GM21619 (cell line): ENCODE data around the gene APEH.

Experiments
- ATAC-seq: cut with Tn5 transposase; IDR thresholded peaks from one replicate; pipeline ENCODE4 v1.9.1; 2021; ENCODE audit not compliant: unreplicated experiment

APEH gene

DNA sequence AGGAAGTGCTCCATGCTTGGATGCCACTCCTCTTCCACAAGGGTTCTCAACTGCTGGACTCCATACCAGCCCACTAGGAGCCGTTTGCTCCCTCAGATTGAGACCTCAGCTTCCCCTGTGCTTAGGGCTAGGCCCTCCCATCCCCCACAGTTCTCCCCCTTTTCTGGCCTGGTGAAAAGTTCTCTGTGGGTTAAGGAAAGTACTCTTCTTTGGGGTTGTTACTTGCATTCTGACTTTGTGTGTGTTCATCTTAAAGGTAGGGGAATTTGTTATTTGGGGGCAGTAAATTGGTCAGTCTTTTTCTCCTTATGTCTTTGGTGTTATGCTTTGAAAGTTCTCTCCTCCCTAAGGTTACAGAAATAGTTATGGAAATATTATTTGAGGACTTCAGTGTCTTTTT lies 24.0 kb upstream of the APEH start:
- ATAC-seq, result no peak

DNA sequence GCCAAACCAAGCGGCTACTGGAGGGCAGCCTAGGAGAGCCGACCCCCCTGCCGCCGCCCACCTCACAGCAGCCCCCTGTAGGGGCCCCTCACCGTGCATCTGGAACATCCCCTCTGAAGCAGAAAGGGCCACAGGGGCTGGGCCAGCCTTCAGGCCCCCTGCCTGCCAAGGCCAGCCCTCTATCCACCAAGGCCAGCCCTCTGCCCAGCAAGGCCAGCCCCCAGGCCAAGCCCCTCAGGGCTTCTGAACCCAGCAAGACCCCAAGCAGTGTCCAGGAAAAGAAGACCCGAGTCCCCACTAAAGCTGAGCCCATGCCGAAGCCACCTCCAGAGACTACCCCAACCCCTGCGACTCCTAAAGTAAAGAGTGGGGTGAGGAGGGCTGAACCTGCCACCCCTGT lies 23.5 kb upstream of the APEH start:
- ATAC-seq, result no peak

DNA sequence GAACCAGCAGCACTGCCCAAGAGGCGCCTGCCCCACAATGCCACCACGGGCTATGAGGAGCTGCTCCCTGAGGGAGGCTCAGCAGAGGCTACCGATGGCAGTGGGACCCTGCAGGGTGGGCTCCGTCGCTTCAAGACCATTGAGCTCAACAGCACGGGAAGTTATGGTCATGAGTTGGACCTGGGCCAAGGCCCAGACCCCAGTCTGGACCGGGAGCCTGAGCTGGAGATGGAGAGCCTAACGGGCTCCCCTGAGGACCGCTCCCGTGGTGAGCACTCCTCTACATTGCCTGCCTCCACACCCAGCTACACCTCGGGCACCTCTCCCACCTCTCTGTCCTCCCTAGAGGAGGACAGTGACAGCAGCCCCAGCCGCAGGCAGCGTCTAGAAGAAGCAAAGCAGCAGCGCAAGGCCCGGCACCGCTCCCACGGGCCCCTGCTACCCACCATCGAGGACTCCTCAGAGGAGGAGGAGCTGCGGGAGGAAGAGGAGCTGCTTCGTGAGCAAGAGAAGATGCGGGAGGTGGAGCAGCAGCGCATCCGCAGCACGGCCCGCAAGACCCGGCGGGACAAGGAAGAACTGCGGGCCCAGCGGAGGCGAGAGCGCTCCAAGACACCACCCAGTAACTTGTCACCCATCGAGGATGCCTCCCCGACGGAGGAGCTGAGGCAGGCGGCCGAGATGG lies 21.8 kb upstream of the APEH start:
- no peak for ATAC-seq

DNA sequence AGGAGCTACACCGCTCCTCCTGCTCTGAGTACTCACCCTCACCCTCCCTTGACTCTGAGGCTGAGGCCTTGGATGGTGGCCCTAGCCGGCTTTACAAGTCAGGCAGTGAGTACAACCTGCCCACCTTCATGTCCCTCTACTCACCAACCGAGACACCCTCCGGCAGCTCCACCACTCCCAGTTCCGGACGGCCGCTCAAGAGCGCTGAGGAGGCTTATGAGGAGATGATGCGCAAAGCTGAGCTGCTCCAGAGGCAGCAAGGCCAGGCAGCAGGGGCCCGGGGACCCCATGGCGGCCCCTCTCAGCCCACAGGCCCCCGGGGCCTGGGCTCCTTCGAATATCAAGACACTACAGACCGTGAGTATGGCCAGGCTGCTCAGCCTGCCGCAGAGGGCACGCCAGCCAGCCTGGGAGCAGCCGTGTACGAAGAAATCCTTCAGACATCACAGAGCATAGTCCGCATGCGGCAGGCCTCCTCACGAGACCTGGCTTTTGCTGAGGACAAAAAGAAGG lies 21.2 kb upstream of the APEH start:
- ATAC-seq, result no peak

DNA sequence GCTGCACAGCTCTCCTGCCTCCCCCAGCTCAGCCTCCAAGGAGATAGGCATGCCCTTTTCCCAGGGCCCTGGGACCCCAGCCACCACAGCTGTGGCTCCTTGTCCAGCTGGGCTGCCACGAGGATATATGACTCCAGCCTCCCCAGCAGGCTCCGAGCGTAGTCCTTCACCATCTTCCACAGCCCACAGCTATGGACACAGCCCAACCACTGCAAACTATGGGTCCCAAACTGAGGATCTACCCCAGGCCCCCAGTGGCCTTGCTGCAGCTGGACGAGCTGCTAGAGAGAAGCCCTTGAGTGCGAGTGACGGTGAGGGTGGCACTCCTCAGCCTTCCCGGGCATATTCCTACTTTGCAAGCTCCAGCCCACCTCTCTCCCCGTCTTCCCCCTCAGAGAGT lies 20.5 kb upstream of the APEH start:
- no peak for ATAC-seq

DNA sequence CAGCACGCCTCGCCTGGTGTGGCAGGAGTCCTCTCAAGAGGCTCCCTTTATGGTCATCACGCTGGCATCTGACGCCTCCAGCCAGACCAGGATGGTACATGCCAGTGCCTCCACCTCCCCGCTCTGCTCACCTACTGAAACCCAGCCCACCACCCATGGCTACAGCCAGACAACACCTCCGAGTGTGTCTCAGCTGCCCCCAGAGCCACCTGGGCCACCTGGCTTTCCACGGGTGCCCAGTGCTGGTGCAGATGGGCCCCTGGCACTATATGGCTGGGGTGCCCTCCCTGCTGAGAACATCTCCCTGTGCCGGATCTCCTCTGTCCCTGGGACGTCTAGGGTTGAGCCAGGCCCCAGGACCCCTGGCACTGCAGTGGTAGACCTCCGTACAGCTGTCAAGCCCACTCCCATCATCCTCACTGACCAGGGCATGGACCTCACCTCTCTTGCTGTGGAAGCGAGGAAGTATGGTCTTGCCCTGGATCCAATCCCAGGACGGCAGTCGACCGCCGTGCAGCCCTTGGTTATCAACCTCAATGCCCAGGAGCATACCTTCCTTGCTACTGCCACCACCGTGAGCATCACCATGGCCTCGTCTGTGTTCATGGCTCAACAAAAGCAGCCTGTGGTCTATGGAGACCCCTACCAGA lies 19.9 kb upstream of the APEH start:
- ATAC-seq, result no peak

DNA sequence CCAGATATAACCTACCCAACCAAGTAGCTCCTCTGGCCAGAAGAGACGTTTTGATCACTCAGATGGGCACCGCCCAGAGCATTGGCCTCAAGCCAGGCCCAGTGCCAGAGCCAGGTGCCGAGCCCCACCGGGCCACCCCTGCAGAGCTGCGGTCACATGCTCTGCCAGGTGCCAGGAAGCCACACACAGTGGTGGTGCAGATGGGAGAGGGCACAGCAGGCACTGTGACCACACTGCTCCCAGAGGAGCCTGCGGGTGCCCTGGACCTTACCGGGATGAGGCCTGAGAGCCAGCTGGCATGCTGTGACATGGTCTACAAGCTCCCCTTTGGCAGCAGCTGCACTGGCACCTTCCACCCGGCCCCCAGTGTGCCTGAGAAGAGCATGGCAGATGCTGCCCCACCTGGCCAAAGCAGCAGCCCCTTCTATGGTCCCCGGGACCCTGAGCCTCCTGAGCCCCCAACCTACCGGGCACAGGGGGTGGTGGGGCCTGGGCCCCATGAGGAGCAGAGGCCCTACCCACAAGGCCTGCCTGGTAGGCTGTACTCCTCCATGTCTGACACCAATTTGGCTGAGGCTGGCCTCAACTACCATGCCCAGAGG lies 19.1 kb upstream of the APEH start:
- no peak for ATAC-seq

DNA sequence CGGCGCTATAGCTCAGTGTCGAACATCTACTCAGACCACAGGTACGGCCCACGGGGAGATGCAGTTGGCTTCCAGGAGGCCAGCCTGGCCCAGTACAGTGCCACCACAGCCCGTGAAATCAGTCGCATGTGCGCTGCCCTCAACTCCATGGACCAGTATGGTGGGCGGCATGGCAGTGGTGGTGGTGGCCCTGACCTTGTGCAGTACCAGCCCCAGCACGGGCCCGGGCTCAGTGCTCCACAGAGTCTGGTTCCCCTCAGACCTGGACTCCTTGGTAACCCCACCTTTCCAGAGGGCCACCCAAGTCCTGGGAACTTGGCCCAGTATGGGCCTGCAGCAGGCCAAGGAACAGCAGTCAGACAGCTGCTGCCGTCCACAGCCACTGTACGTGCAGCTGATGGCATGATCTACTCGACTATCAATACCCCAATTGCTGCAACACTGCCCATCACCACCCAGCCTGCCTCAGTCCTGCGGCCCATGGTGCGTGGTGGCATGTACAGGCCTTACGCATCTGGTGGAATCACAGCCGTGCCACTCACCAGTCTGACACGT lies 18.3 kb upstream of the APEH start:
- no peak for ATAC-seq

DNA sequence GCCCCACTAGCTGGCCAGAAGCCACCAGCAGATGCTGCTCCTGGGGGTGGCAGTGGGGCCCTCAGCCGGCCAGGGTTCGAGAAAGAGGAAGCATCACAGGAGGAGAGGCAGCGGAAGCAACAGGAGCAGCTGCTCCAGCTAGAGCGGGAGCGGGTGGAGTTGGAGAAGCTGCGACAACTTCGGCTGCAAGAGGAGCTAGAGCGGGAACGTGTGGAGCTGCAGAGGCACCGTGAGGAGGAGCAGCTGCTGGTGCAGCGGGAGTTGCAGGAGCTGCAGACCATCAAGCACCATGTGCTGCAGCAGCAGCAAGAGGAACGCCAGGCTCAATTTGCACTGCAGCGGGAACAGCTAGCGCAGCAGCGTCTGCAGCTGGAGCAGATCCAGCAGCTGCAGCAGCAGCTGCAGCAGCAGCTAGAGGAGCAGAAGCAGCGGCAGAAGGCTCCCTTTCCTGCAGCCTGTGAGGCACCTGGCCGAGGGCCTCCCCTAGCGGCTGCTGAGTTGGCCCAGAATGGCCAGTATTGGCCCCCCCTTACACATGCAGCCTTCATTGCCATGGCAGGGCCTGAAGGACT lies 17.5 kb upstream of the APEH start:
- no peak for ATAC-seq

DNA sequence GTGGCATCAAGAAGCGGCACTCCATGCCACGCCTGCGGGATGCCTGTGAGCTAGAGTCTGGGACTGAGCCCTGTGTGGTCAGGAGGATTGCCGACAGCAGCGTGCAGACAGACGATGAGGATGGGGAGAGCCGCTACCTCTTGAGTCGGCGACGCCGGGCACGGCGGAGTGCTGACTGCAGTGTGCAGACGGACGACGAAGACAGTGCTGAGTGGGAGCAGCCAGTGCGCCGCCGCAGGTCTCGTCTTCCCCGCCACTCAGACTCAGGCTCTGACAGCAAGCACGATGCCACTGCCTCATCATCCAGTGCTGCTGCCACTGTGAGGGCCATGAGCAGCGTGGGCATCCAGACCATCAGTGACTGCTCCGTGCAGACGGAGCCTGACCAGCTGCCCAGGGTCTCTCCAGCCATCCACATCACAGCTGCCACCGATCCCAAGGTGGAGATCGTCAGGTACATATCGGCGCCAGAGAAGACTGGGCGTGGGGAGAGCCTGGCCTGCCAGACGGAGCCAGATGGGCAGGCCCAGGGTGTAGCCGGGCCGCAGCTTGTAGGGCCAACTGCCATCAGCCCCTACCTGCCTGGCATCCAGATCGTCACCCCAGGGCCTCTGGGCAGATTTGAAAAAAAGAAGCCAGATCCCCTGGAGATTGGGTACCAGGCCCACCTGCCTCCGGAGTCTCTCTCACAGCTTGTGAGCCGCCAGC lies 16.8 kb upstream of the APEH start:
- no peak for ATAC-seq

DNA sequence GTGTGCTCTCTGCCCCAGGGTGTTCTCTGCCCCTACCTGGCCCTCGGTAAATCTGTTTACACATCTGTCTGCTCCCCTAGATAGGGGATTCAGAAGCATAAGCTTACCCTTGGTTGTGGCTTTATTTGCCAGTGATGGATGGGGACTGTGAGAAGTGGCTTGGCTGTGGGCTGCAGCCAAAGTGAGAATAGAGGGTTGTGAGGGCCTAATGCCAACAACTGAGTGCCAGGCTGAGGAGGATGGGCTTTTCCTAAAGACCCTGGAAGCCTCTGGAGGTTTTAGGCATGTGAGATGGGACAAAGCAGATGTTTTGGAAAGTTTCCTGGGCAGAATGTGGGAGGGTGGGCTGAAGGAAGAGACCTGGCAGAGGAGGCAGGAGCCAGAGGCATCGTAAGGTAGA lies 15.4 kb upstream of the APEH start:
- no peak for ATAC-seq

DNA sequence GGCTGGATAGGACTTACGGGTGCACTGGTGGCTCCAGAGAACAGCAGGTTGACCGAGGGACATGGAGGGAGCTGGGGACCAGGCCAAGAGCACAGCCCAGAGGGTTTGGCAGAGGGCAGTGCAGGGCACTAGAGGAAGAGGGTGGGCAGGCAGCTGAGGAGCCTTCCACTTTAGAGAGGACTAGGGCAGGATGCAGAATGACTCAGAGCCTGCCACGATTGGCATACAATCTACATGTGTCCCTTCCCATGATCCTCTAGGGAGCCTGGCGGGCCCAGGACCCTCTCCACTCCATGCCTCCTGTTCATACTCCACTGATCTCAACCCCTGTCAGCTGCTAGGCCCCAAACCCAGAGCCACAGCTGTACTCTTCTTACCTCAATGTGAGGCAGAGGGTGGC lies 14.4 kb upstream of the APEH start:
- ATAC-seq, result no peak

DNA sequence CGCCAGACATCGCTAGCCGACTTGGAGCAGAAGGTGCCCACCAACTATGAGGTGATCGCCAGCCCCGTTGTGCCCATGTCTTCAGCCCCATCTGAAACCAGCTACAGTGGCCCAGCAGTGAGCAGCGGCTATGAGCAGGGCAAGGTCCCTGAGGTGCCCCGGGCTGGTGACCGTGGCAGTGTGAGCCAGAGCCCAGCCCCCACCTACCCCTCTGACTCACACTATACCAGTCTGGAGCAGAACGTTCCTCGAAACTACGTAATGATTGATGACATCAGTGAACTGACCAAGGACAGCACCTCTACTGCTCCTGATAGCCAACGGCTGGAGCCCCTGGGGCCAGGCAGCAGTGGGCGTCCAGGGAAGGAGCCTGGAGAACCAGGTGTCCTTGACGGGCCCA lies 12.9 kb upstream of the APEH start:
- no peak for ATAC-seq

DNA sequence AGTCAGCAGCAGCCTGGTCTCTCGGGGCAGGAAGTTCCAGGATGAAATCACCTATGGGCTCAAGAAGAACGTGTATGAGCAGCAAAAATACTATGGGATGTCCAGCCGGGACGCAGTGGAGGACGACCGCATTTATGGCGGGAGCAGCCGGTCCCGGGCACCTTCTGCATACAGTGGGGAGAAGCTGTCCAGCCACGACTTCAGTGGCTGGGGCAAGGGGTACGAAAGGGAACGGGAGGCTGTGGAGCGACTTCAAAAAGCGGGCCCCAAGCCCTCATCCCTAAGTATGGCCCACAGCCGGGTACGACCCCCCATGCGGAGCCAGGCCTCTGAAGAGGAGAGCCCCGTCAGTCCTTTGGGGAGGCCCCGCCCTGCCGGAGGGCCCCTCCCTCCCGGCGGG lies 12.1 kb upstream of the APEH start:
- ATAC-seq, result no peak

DNA sequence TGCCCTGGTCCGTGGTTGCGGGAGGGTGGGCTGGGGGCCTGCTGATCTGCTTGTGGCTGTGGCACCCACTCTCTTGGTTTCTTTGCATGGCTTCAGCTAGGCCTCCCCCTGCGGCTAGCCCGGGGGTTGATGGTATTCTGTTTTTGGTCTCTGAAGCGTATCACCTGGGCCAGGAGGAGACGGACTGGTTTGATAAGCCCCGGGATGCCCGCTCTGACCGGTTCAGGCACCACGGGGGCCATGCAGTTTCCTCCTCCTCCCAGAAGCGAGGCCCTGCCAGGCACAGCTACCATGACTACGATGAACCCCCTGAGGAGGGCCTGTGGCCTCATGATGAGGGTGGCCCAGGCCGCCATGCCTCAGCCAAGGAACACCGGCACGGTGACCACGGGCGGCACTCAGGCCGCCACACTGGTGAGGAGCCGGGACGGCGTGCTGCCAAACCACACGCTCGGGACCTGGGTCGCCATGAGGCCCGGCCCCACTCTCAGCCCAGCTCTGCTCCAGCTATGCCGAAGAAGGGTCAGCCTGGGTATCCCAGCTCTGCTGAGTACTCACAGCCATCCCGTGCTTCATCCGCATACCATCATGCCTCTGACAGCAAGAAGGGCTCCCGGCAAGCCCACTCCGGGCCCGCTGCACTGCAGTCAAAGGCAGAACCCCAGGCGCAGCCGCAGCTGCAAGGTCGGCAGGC lies 11.3 kb upstream of the APEH start:
- no peak for ATAC-seq

DNA sequence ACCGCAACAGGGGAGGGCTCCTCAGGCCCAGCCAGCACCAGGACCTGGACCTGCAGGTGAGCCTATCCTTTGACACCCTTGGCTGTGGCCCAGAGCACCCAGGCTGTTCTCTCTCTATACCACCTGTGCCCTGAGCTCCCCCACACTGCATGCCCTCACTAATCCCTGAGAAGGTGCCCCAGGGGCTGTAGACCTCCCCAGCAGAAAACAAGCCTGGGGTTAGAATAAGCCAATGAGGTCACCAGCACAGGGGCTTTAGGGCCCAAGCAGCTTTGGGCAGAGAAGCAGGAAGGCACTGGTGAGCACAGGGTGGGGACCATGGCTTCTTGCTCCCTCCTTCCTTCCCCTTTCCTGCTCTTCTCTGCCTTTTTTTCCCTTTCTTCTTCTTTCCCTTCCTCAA lies 10.3 kb upstream of the APEH start:
- ATAC-seq, result no peak

DNA sequence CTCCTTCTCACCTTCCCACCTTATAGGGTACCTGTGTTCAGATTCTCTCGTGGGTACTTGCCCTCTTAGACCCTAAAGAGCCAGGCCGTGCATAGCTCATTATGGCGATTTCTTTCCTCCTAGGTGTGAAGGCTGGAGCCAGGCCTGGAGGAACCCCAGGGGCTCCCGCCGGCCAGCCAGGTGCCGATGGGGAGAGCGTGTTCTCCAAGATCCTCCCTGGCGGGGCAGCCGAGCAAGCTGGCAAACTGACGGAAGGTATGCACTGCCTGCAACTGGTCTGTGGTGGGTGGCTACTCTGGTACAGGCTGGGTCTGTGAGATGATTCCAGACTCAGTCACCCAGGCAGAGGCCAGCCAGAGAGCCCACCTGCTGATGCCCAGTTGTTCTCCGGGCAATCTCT lies 9.9 kb upstream of the APEH start:
- ATAC-seq, result no peak

DNA sequence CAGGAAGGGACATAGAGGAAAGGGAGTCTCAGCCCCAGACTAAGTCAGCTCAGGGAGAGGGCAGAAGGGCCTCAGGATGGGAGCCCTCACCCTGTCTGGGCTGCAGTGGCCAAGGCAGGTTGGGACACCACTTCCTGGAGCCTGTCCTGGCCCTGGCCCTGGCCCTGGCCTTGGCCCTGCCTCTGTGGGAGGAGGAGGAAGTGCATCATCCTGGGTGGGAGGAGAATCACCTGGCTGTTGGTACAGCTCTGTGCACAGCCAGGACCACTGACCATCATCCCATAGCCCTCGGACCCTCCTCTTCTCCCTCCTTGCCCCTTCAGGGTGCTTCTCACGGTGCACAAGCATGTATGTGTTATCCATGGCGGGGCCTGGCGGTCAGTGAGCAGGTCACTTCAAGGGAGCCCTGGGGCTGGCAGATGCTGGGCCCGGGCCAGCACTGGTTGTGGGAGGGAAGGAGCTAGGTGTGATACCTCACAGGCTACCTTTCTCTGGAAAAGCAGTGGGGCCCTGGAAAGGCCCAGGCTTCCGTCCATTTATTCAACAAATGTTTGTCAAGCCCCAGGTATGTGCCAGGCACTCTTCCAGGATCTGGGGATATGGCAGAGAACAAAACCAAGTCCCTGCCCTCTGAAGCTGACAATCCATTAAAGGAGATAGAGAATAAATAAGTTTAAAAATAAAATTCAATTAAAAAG lies 8.2 kb upstream of the APEH start:
- no peak for ATAC-seq

DNA sequence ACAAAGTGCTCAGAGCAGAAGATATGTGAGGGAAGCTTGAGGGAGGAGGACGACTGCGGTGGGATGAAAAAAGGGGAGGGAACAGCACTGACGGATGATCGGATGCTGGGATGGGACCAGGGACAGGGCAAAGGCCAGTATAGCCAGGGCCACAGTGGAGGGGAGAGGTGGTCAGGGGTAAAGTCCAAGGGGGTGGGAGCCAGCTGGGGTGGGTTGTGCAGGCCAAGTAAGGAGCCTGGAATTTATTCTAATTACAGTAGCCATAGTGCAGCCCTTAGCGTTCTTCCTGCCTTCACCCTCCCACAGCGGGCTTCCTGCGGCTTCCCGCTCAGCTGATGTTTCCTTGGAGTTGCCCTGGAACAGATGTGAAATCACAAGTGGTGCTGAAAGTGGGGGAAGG lies 7.6 kb upstream of the APEH start:
- no peak for ATAC-seq
